Tibial nerve (tissue), 4 donors: ENCODE results near the gene XYLT1. TPM values are rescaled to one million over a fixed set of nuclear protein-coding genes. Genes with fewer than 3 reads are reported as not detected.

Experiments
- DNase-seq, 2 donors: peaks; one replicate each; pipeline ENCODE4 v3.0.0-alpha.2; 2019; ENCODE audit warnings: low spot score in 2 of 2
- H3K27ac ChIP-seq, 4 donors: fragments of 200-600 bp; sonication (generic) in 3 of 4; one replicate each; pipeline ENCODE4 v1.5.1; 2017 to 2019; ENCODE audit warnings: mild to moderate bottlenecking in 1 of 4
- H3K27me3 ChIP-seq, 2 donors: fragments of 200-600 bp; sonication (generic) in 1 of 2; one replicate each; pipeline versions ENCODE4 v1.5.1 to v1.6.0; 2017 to 2019
- H3K36me3 ChIP-seq, 3 donors: fragments of 200-600 bp; sonication (generic); one replicate each; pipeline ENCODE4 v1.5.1; 2018 to 2019
- H3K4me1 ChIP-seq, 4 donors: fragments of 200-600 bp; sonication (generic) in 3 of 4; one replicate each; pipeline ENCODE4 v1.5.1; 2017 to 2019
- H3K4me3 ChIP-seq, 4 donors: fragments of 200-600 bp; sonication (generic) in 3 of 4; one replicate each; pipeline ENCODE4 v1.5.1; 2017 to 2019; ENCODE audit warnings: mild to moderate bottlenecking in 1 of 4, moderate library complexity in 1 of 4
- H3K9me3 ChIP-seq, 4 donors: fragments of 200-600 bp; sonication (generic) in 3 of 4; one replicate each; pipeline ENCODE4 v1.5.1; 2017 to 2019
- EP300 ChIP-seq, 2 donors: sonication (generic); formaldehyde crosslinking; IDR thresholded peaks; one replicate each; pipeline ENCODE4 v1.6.1; 2017; ENCODE audit warnings: antibody characterized with exemption in 2 of 2, mild to moderate bottlenecking in 1 of 2
- POLR2A ChIP-seq, 2 donors: fragments of 450-650 bp; IDR thresholded peaks; one replicate each; pipeline ENCODE4 v1.6.1; 2017; ENCODE audit warnings: antibody characterized with exemption in 2 of 2, mild to moderate bottlenecking in 2 of 2, moderate library complexity in 2 of 2
- WGBS, 2 donors: methylation state at CpG; one replicate each; pipeline ENCODE4 v1.1.5; 2018; 5-methylcytosine and 5-hydroxymethylcytosine counted together
- total RNA-seq, 4 donors: library from RNA; depleted of rRNA; stranded (reverse); fragments of >200 nt; gene quantifications; one replicate each; pipeline ENCODE4 v1.1.0, GENCODE V29; 2016
- TF ChIP-seq, protein P1 (sequence below), 5 experiments: fragments of 200-600 bp in 3 of 5; fragments of 450-650 bp in 2 of 5; sonication (generic) in 3 of 5; IDR thresholded peaks; one replicate each; pipeline ENCODE4 v1.5.1; 2016 to 2019; ENCODE audit warnings: antibody characterized with exemption in 5 of 5, mild to moderate bottlenecking in 3 of 5, moderate library complexity in 2 of 5

XYLT1 gene
- total RNA-seq, 4 donors from 2014 or later: 13.8 to 23.1 (median 14.8) TPM

DNA sequence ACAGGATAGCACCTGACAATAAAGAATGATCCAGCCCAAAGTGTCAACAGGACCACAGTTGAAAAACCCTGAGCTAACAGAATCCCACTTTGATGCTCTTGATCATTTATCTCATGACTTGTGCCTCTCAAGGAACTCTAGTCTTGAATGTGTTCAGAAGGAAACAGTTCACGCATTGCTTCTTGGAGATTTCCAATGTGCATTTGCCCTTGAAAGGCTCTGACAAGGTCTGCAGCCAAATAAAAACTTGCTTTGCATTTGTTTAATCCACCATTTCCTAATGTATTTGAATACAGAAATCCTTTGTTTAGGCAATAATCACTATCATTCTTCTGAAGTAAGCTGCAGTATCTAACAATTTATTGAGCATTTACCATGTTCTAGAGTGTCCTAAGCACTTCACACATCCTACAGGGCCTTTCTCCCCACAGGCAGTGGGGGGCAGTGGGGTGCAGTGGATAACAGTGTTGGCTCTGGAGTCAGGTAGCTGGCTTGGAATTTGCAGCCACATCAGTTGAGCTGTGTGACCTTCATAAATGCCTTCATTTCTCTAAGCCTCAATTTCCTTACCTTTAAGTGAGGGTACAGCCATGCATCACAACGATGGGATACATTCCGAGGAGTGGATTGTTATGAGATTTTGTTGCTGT lies 239.7 kb downstream of the XYLT1 start:
- TF ChIP-seq POLR2A (IDR thresholded peaks at IDR 0.05) (no peak), EP300 (IDR thresholded peaks at IDR 0.05) (no peak)
- TF ChIP-seq, protein P1, sequence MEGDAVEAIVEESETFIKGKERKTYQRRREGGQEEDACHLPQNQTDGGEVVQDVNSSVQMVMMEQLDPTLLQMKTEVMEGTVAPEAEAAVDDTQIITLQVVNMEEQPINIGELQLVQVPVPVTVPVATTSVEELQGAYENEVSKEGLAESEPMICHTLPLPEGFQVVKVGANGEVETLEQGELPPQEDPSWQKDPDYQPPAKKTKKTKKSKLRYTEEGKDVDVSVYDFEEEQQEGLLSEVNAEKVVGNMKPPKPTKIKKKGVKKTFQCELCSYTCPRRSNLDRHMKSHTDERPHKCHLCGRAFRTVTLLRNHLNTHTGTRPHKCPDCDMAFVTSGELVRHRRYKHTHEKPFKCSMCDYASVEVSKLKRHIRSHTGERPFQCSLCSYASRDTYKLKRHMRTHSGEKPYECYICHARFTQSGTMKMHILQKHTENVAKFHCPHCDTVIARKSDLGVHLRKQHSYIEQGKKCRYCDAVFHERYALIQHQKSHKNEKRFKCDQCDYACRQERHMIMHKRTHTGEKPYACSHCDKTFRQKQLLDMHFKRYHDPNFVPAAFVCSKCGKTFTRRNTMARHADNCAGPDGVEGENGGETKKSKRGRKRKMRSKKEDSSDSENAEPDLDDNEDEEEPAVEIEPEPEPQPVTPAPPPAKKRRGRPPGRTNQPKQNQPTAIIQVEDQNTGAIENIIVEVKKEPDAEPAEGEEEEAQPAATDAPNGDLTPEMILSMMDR (IDR thresholded peaks at IDR 0.05): no peak
- no peak for DNase-seq
- Histone ChIP-seq H3K4me1 (peaks cover 0 to 3% (median 0%) of the 10 kb centered on the region in 4 donors), H3K4me3 (no peak overlapping the region), H3K36me3 (no peaks in the 10 kb centered on the region), H3K27me3 (no peaks in the 10 kb centered on the region), H3K9me3 (no peaks in the 10 kb centered on the region), H3K27ac (no peak overlapping the region)
- 90 to 95% methylated on average over 3 of the region's 3 CpGs for WGBS, 2 donors

DNA sequence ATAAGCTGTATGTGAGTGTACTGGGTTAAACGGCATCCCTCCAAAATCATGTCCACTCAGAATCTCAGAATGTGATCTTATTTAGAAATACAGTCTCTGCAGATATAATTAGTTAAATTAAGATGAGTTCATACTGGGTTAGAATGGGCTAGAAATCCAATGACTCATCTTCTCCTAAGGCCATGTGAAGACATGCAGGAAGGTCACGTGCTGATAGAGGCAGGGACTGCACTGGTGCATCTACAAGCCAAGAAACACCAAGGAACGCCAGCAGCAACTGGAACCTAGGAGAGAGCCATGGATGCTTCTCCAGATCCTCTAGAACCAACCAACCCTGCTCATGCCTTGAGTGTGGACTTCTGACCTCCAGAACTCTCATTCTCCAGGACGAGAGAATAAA lies 241.0 kb downstream of the XYLT1 start:
- H3K27ac ChIP-seq: no peak overlapping the region
- no peak for DNase-seq
- TF ChIP-seq EP300 (IDR thresholded peaks at IDR 0.05) (no peak), POLR2A (IDR thresholded peaks at IDR 0.05) (no peak)
- TF ChIP-seq, protein P1 (IDR thresholded peaks at IDR 0.05): no peak
- 83 to 87% methylated on average over 4 of the region's 4 CpGs for WGBS, 2 donors
- no peak overlapping the region for H3K4me3 ChIP-seq
- H3K27me3 ChIP-seq: no peaks in the 10 kb centered on the region
- no peaks in the 10 kb centered on the region for H3K9me3 ChIP-seq
- H3K4me1 ChIP-seq: peaks cover 0 to 16% (median 7%) of the 10 kb centered on the region in 4 donors
- no peaks in the 10 kb centered on the region for H3K36me3 ChIP-seq

DNA sequence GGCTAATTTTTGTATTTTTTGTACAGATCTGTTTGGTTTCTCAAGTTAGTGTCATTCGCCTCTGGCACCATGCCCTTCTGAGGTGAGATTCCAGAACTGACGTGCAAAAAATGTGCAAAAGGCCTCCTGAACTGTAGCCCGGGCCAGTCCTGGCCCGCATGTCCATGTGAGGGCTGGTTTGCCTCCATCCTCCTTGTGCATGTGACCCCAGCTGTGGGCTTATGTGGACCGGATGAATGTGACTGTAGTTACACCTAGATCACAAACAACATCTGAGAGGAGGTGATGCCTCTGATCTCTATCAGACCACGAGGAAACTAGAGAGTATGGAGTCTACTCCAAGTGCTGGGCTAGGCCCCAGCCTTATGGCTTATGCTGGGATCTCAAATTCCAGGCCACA lies 241.6 kb downstream of the XYLT1 start:
- no peak for TF ChIP-seq POLR2A (IDR thresholded peaks at IDR 0.05)
- Histone ChIP-seq H3K4me3 (no peak overlapping the region), H3K27me3 (no peaks in the 10 kb centered on the region), H3K27ac (no peak overlapping the region), H3K36me3 (no peaks in the 10 kb centered on the region), H3K9me3 (no peaks in the 10 kb centered on the region), H3K4me1 (peaks cover 0 to 22% (median 10%) of the 10 kb centered on the region in 4 donors)
- DNase-seq: no peak
- 96 to 98% methylated on average over 6 of the region's 6 CpGs for WGBS, 2 donors

DNA sequence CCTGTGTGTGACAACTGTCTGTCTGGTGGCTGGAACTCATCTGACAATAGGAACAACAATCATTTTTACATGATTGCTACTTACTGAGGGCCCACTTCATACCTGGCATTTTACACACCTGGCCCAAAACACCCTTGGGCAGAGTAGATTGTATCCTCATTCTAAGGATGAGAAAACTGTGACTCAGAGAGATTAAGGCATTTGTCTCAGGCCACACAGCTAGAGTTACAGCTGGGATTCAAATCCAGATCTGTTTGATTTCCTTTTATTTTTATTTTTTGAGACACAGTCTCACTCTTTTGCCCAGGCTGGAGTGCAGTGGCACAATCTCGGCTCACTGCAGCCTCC lies 242.1 kb downstream of the XYLT1 start:
- WGBS, 2 donors: 95 to 96% methylated on average over 1 of the region's 1 CpG
- Histone ChIP-seq H3K4me1 (peaks cover 0 to 25% (median 10%) of the 10 kb centered on the region in 4 donors), H3K36me3 (no peaks in the 10 kb centered on the region), H3K27me3 (no peaks in the 10 kb centered on the region), H3K9me3 (no peaks in the 10 kb centered on the region), H3K4me3 (no peak overlapping the region), H3K27ac (no peak overlapping the region)
- TF ChIP-seq, protein P1 (IDR thresholded peaks at IDR 0.05): no peak
- TF ChIP-seq POLR2A (IDR thresholded peaks at IDR 0.05) (no peak), EP300 (IDR thresholded peaks at IDR 0.05) (no peak)
- no peak for DNase-seq

DNA sequence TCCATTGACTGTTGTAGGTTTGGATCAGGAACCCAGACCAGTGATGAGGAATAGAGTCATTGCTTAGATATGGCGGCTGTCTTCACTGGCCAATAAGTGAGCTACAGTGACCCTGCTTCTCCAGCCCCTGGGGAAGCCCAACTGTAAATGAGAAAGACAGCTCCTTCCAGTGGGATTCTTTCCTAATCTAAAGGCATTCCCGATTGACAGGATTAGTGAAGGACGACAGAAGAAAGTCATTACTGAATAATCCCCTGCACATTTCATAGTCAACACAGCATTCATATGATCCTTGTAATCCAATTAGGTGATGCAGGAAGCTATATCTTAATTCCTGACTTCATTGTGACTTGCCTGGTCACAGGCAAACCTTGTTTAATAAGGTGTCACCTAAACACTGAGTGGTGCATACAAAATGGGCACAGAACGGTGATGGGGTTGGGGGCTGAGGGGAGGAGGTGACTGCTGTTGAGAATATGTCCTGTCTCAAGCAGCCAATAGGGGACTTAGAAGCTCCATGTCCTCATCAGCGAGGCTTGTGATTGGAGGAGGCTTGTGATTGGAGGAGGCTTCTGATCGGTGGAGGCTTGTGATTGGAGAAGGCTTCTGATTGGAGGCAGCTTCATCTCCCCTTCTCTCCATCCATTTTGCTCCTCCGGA lies 242.6 kb downstream of the XYLT1 start:
- 84 to 89% methylated on average over 7 of the region's 7 CpGs for WGBS, 2 donors
- H3K4me1 ChIP-seq: peaks cover 0 to 26% (median 10%) of the 10 kb centered on the region in 4 donors
- H3K36me3 ChIP-seq: peaks cover 0 to 4% (median 0%) of the 10 kb centered on the region in 3 donors
- H3K27ac ChIP-seq: no peak overlapping the region
- TF ChIP-seq POLR2A (IDR thresholded peaks at IDR 0.05) (no peak), EP300 (IDR thresholded peaks at IDR 0.05) (no peak)
- TF ChIP-seq, protein P1 (IDR thresholded peaks at IDR 0.05): no peak
- no peak overlapping the region for H3K4me3 ChIP-seq
- no peaks in the 10 kb centered on the region for H3K27me3 ChIP-seq
- H3K9me3 ChIP-seq: no peaks in the 10 kb centered on the region
- no peak for DNase-seq
